SU-DHL-6 (cell line): ENCODE data around the gene CLMN.

Experiments used
- H2AFZ ChIP-seq: fragments of 200-600 bp; sonication (generic); 2 replicates; pipeline ENCODE4 v1.6.1; 2014; ENCODE audit warnings: low read depth, mild to moderate bottlenecking, moderate library complexity, mixed read lengths, antibody characterized with exemption, low read length; ENCODE audit not compliant: severe bottlenecking
- H3F3A ChIP-seq: fragments of 200-600 bp; shearing (Covaris generic); 2 replicates; pipeline ENCODE4 v1.6.0; 2016; ENCODE audit warnings: antibody characterized with exemption, mild to moderate bottlenecking; ENCODE audit not compliant: insufficient read depth
- H3K27ac ChIP-seq: fragments of 200-600 bp; sonication (generic); 2 replicates; pipeline ENCODE4 v1.5.1; 2016; ENCODE audit warnings: low read depth, mild to moderate bottlenecking, low read length, moderate library complexity, mixed read lengths
- H3K27me3 ChIP-seq: fragments of 200-600 bp; sonication (generic), shearing (Covaris generic); 2 replicates; pipeline ENCODE4 v1.6.0; 2014; ENCODE audit warnings: mild to moderate bottlenecking, low read length
- H3K36me3 ChIP-seq: fragments of 200-600 bp; sonication (generic); 2 replicates; pipeline ENCODE4 v1.6.1; 2014; ENCODE audit warnings: mild to moderate bottlenecking, low read length, mixed read lengths
- H3K4me2 ChIP-seq: fragments of 300-600, 200-600 bp; shearing (Covaris generic), sonication (generic); 2 replicates; pipeline ENCODE4 v1.6.0; 2014; ENCODE audit warnings: low read length, low read depth, mild to moderate bottlenecking; ENCODE audit not compliant: poor library complexity, severe bottlenecking
- H3K4me3 ChIP-seq: fragments of 200-600 bp; sonication (generic); 2 replicates; pipeline ENCODE4 v1.5.1; 2014; ENCODE audit warnings: antibody characterized with exemption, low read length, mild to moderate bottlenecking, mixed read lengths; ENCODE audit not compliant: insufficient read depth, poor library complexity, severe bottlenecking
- H3K79me2 ChIP-seq: fragments of 200-600 bp; sonication (generic); 2 replicates; pipeline ENCODE4 v1.6.1; 2014; ENCODE audit warnings: mild to moderate bottlenecking, low read length, moderate library complexity; ENCODE audit not compliant: insufficient read depth
- H3K9ac ChIP-seq: fragments of 200-600 bp; sonication (generic); 2 replicates; pipeline ENCODE4 v1.7.0; 2014; ENCODE audit warnings: mild to moderate bottlenecking, low read length
- H3K9me2 ChIP-seq: fragments of 200-600 bp; sonication (generic); replicated peaks from 2 replicates; pipeline ENCODE4 v1.6.1; 2014; ENCODE audit warnings: low read length; ENCODE audit not compliant: insufficient read depth
- H3K9me3 ChIP-seq: fragments of 200-600 bp; sonication (generic); 2 replicates; pipeline ENCODE4 v1.6.1; 2014; ENCODE audit warnings: low read length, mixed read lengths; ENCODE audit not compliant: insufficient read depth
- H4K20me1 ChIP-seq: fragments of 200-600 bp; sonication (generic); 2 replicates; pipeline ENCODE4 v1.6.1; 2014; ENCODE audit warnings: low read depth, mild to moderate bottlenecking, antibody characterized with exemption, low read length, moderate library complexity, mixed read lengths
- CTCF ChIP-seq: fragments of 200-600 bp; sonication (generic); IDR thresholded peaks from one replicate; pipeline ENCODE4 v1.5.1; 2017; ENCODE audit warnings: antibody characterized with exemption, mild to moderate bottlenecking, low read length, moderate library complexity; ENCODE audit not compliant: insufficient read depth, poor library complexity, severe bottlenecking
- EZH2phosphoT487 ChIP-seq: fragments of 200-600 bp; sonication (generic), shearing (Covaris generic); conservative IDR thresholded peaks from 2 replicates; pipeline ENCODE4 v1.6.1; 2018; ENCODE audit warnings: mild to moderate bottlenecking, antibody characterized with exemption, low read length, moderate library complexity, mixed read lengths

Gene CLMN

GRCh38 chr14:95264271-95264973, 55.3 kb downstream of the CLMN start:
- no peak for TF ChIP-seq EZH2phosphoT487
- no peak for TF ChIP-seq CTCF
- no peak overlapping the region for H3K27ac ChIP-seq
- no peak overlapping the region for H2AFZ ChIP-seq

GRCh38 chr14:95263527-95264231, 56.0 kb downstream of the CLMN start:
- no peaks in the 10 kb centered on the region for H3K9me2 ChIP-seq
- H3K9ac ChIP-seq: no peak overlapping the region
- H4K20me1 ChIP-seq: no peaks in the 10 kb centered on the region
- H3F3A ChIP-seq: no peaks in the 10 kb centered on the region
- TF ChIP-seq CTCF (no peak), EZH2phosphoT487 (no peak)
- H3K9me3 ChIP-seq: no peaks in the 10 kb centered on the region
- no peaks in the 10 kb centered on the region for H3K27me3 ChIP-seq
- H3K27ac ChIP-seq: no peak overlapping the region
- no peak overlapping the region for H2AFZ ChIP-seq
- H3K4me2 ChIP-seq: no peak overlapping the region
- H3K36me3 ChIP-seq: no peaks in the 10 kb centered on the region
- H3K4me3 ChIP-seq: no peak overlapping the region
- no peaks in the 10 kb centered on the region for H3K79me2 ChIP-seq

More at GRCh38 chr14:95264271-95264973, 55.3 kb downstream of the CLMN start:
- Histone ChIP-seq H3K9me2 (no peaks in the 10 kb centered on the region), H3K4me3 (no peak overlapping the region), H4K20me1 (no peaks in the 10 kb centered on the region), H3F3A (no peaks in the 10 kb centered on the region), H3K27me3 (no peaks in the 10 kb centered on the region), H3K79me2 (no peaks in the 10 kb centered on the region), H3K4me2 (no peak overlapping the region), H3K9me3 (no peaks in the 10 kb centered on the region), H3K9ac (no peak overlapping the region), H3K36me3 (no peaks in the 10 kb centered on the region)

- H3K27ac ChIP-seq: no peak overlapping the region
- no peak overlapping the region for H3K4me2 ChIP-seq
- no peak overlapping the region for H2AFZ ChIP-seq
- no peaks in the 10 kb centered on the region for H3K9me3 ChIP-seq
- no peaks in the 10 kb centered on the region for H3K79me2 ChIP-seq
- H3K27me3 ChIP-seq: no peaks in the 10 kb centered on the region
- no peaks in the 10 kb centered on the region for H3K36me3 ChIP-seq
- no peak overlapping the region for H3K4me3 ChIP-seq
- no peaks in the 10 kb centered on the region for H4K20me1 ChIP-seq
- no peak overlapping the region for H3K9ac ChIP-seq
- H3K9me2 ChIP-seq: no peaks in the 10 kb centered on the region
- TF ChIP-seq CTCF (no peak), EZH2phosphoT487 (no peak)
- H3F3A ChIP-seq: no peaks in the 10 kb centered on the region
Measured at GRCh38 chr14:95262511-95262891, 57.2 kb downstream of the CLMN start.
